ENCODE results near the gene PCIF1. TPM values are rescaled to one million over a fixed set of nuclear protein-coding genes. Genes with fewer than 3 reads are reported as not detected.

The PCIF1 gene
- polyA plus RNA-seq, 3 donors = 41.0 to 54.9 (median 50.4) TPM

- Histone ChIP-seq H3K79me2 (ENCODE audit: insufficient read depth, low read length) (peaks cover 33% of the 10 kb centered on the region), H3K9me3 (replicated peaks in 1 of 2; ENCODE audit: control insufficient read depth in 1 of 2, insufficient read depth in 1 of 2, low read length in 2 of 2) (no peaks in the 10 kb centered on the region), H3K4me2 (replicated peaks; ENCODE audit: extremely low read depth, low read length, poor library complexity, severe bottlenecking) (no peak overlapping the region), H3K4me3 (replicated peaks in 1 of 3; ENCODE audit: low read depth in 2 of 3, low read length in 3 of 3) (no peak overlapping the region), H3K9ac (ENCODE audit: insufficient read depth, low read length, poor library complexity, severe bottlenecking) (no peak overlapping the region), H3K36me3 (replicated peaks in 1 of 2; ENCODE audit: control insufficient read depth in 1 of 2, insufficient read depth in 2 of 2, low read length in 2 of 2) (peaks cover 70 to 80% of the 10 kb centered on the region in 2 donors), H3K27me3 (ENCODE audit: control insufficient read depth in 2 of 2, insufficient read depth in 2 of 2, low read length in 2 of 2) (no peaks in the 10 kb centered on the region), H3K4me1 (ENCODE audit: control insufficient read depth in 1 of 2, insufficient read depth in 2 of 2, low read length in 2 of 2) (peaks cover 24 to 26% of the 10 kb centered on the region in 2 donors), H3K27ac (ENCODE audit: low read depth in 1 of 2, low read length in 2 of 2) (no peak overlapping the region), H2AFZ (ENCODE audit: insufficient read depth, low read depth, low read length, poor library complexity, severe bottlenecking) (no peak overlapping the region), H4K20me1 (ENCODE audit: insufficient read depth, low read length) (peaks cover 25% of the 10 kb centered on the region)
- Mint-ChIP-seq H3K27me3 (ENCODE audit: low read depth in 3 of 3) (no peaks in the 10 kb centered on the region), H3K9me3 (no peaks in the 10 kb centered on the region), H3K36me3 (peaks cover 63 to 82% of the 10 kb centered on the region in 2 donors), H3K4me3 (no peak overlapping the region), H3K27ac (peak overlapping the region in 2 of 7 donors; percentile 13 to 21), H3K4me1 (peaks cover 27% of the 10 kb centered on the region)
- DNase-seq = no peak
- intact Hi-C loops (cut with micrococcal nuclease) = no loop called here
- TF ChIP-seq CTCF (IDR thresholded peaks at IDR 0.05) = no peak
- WGBS (ENCODE audit: insufficient coverage) = 92% methylated on average over 2 of the region's 3 CpGs
Observed at GRCh38 chr20:45940053-45940452, 5.6 kb downstream of the PCIF1 start.

GRCh38 chr20:45940469-45940868, 6.0 kb downstream of the PCIF1 start:
- 98% methylated on average over 13 of the region's 13 CpGs for WGBS (ENCODE audit: insufficient coverage)
- Histone ChIP-seq H3K4me1 (ENCODE audit: control insufficient read depth in 1 of 2, insufficient read depth in 2 of 2, low read length in 2 of 2) (peaks cover 27 to 30% of the 10 kb centered on the region in 2 donors), H3K4me2 (replicated peaks; ENCODE audit: extremely low read depth, low read length, poor library complexity, severe bottlenecking) (no peak overlapping the region), H3K79me2 (ENCODE audit: insufficient read depth, low read length) (peaks cover 30% of the 10 kb centered on the region), H3K4me3 (replicated peaks in 1 of 3; ENCODE audit: low read depth in 2 of 3, low read length in 3 of 3) (no peak overlapping the region), H2AFZ (ENCODE audit: insufficient read depth, low read depth, low read length, poor library complexity, severe bottlenecking) (no peak overlapping the region), H3K9me3 (replicated peaks in 1 of 2; ENCODE audit: control insufficient read depth in 1 of 2, insufficient read depth in 1 of 2, low read length in 2 of 2) (no peaks in the 10 kb centered on the region), H3K27me3 (ENCODE audit: control insufficient read depth in 2 of 2, insufficient read depth in 2 of 2, low read length in 2 of 2) (no peaks in the 10 kb centered on the region), H3K27ac (ENCODE audit: low read depth in 1 of 2, low read length in 2 of 2) (no peak overlapping the region), H3K36me3 (replicated peaks in 1 of 2; ENCODE audit: control insufficient read depth in 1 of 2, insufficient read depth in 2 of 2, low read length in 2 of 2) (peaks cover 72 to 84% of the 10 kb centered on the region in 2 donors), H4K20me1 (ENCODE audit: insufficient read depth, low read length) (peaks cover 25% of the 10 kb centered on the region), H3K9ac (ENCODE audit: insufficient read depth, low read length, poor library complexity, severe bottlenecking) (no peak overlapping the region)
- no peak for TF ChIP-seq CTCF (IDR thresholded peaks at IDR 0.05)
- Mint-ChIP-seq H3K9me3 (no peaks in the 10 kb centered on the region), H3K27me3 (ENCODE audit: low read depth in 3 of 3) (no peaks in the 10 kb centered on the region), H3K4me1 (peaks cover 31% of the 10 kb centered on the region), H3K4me3 (no peak overlapping the region), H3K27ac (peak overlapping the region in 1 of 7 donors; percentile 21), H3K36me3 (peaks cover 68 to 86% of the 10 kb centered on the region in 2 donors)
- intact Hi-C loops (cut with micrococcal nuclease) = no loop called here
- no peak for DNase-seq

Data from CD14-positive monocyte (primary cell).